ENCODE results near the gene NTSR1.

DNA sequence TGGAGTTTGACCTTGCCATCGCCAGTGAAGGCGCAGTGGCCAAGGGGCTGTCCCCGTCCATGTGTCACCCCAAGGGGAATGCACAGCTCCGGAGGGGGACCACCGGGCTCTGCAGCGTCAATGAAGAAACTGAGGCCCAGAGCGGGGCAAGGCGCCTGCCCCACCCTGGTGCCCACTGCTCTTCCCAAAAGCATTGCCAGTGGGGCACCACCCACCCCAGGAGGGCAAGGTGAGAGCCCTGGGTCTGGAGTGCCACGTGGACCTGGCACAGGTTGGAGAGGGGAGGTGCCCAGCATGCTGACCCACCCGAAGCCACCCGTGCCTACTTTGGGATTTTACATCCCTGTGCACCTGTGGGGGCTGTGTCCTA, 8.3 kb downstream of the NTSR1 start:
- no peak for TF ChIP-seq EZH2 (IDR thresholded peaks at IDR 0.05; ENCODE audit: insufficient read depth, poor library complexity, severe bottlenecking)
- no peak for TF ChIP-seq EZH2phosphoT487 (IDR thresholded peaks at IDR 0.05; ENCODE audit: insufficient read depth, low read depth)
